ELF-1 (cell line): ENCODE results near the gene ANKRD52.
A peak's percentile ranks its signal among the peaks of the same experiment; 100 is the strongest.

Experiments used
- DNase-seq: peaks from one replicate; pipeline ENCODE4 v3.0.0-alpha.2; 2016; ENCODE audit warnings: low read depth, low spot score

The ANKRD52 gene

DNA sequence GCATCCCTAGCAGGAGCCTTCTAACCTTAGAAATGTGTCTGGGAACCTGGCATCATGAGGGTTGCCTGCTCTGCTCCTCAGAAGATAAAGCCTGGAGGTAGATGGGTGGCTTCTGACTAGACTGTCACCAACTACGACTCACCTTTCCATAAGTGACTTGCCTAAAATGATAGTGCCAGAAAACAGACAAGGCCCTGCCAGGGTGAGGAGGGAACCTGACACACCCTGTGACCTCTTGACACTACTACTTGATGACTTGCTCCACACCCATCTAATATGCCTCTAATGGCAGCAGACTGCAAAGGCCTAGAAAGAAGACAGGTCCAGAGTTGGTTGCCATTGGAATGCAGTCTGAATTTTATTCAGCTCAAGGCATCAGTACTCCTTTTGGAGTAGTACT lies 45.8 kb downstream of the ANKRD52 start:
- no peak for DNase-seq

DNA sequence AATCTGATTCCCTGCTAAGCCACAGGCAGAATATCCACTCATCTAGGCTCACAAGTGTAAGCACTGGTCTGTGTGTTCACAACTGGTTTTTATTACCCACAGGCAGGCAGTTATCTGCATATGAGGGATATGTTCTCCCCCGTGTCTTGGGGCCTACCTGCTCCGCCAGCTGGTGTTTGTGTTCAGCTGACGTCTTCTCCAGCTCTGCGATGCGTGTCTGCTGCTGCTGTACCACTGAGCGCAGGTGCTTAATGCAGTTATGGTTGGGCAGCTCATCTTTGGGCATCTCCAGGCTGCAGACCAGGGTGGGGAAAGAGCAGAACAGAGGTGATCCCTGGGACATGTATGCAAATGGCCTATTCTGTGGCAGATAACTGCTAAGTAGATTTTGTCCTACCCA lies 50.2 kb downstream of the ANKRD52 start:
- DNase-seq: no peak

DNA sequence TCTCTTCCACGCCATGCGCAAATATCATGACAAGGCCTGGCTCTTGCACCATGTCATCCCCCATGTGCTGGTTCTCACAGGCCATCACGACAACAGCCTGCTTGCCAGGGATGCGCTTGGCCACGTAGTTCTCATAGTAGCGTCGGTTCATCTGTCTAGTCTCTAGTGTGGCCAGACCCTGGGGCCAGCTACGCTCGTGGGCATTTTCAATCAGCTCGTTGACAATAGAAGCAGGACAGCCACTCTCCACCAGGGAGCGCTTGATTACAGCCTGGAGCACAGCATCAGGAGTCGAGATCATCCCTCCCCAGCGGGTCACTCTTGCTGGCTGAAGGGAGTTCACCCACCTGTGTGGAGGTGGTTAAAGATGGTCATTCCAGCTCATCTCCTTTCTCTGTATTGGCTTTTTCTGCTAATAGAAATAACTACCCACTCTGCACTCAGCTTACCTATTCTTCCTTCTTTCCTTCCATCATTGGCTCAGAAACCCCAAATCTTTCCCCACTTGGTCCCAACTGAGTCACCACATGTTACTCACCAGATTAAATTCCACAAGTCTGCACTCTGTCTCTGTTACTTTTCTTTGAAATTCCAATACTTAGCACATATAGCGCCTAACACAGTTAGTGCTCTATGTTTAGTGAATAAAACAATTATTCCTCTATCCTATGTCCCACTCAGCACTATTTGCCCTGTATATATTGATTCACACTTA lies 51.6 kb downstream of the ANKRD52 start:
- peak; percentile 83 for DNase-seq

DNA sequence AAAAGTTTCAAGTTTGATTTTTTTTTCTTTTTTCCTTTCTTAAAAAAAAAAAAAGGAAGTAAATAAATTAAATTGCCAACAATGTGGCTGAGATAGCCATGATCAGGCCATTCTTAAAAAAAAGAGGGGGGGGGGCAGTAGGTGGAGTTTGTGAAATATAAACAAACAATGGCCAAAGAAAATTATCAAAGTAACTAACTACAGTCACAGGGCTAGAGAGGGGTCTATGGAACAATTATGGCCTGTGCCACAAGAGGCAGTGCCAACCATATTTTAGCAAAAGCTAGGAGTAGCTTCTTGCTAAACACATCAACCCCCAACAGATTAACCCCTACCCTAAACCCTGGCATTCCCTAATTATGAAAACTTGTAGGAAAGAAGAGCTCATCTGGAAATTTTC lies 52.7 kb downstream of the ANKRD52 start:
- DNase-seq: no peak

DNA sequence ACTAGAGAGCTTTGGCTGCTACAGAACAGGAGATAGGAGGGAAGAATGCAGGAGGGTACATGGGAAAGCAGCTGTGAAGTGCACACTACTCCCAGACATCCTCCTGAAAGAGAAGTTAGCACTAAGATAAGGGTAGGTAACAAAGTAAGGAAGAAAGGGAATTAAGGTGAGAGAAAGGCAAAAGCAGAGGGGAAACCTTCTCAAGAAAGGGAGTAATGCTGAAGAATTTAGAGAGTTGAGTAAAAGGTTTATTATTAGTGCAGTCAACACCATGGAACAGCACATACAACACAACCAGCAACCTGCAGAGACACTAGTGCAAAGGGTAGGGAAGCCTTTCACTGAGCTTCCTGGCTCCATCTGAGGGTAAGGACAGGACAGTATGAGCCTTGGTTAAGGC lies 53.9 kb downstream of the ANKRD52 start:
- DNase-seq: no peak

DNA sequence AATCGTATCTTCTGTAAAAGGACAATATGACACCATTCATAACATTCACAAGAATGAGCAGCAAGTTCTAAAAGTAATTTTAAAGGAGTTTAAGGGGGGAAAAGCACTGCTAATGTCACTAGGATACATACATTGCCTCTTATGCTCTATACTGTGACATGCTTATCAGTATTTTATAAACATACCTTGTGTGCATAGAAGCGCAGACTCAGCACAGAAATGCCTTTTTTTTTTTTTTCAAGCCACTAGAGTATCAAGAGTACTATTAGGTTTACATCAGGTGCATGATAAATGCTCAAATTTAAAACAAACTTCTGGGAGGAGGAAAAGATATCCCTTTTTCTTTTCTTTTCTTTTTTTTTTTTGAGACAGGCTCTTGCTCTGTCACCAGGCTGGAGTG lies 55.3 kb downstream of the ANKRD52 start:
- no peak for DNase-seq

DNA sequence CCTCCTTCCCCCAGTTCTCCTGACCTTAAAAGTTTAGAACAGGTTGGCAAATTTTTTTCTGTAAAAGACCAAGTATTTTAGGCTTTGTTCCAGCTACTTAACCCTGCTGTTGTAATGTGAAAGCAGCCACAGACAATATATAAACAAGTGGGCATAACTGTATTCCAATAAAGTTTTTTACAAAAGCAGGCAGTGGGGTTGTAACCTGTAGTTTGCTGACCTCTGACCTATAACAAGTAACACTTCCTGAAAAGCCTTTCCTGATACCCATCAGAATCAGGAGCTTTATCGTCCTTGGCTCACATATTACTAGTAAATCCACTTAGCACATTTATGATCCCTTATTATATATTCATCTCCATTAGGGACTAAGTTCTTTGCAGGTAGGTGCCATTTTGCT lies 55.8 kb downstream of the ANKRD52 start:
- no peak for DNase-seq

DNA sequence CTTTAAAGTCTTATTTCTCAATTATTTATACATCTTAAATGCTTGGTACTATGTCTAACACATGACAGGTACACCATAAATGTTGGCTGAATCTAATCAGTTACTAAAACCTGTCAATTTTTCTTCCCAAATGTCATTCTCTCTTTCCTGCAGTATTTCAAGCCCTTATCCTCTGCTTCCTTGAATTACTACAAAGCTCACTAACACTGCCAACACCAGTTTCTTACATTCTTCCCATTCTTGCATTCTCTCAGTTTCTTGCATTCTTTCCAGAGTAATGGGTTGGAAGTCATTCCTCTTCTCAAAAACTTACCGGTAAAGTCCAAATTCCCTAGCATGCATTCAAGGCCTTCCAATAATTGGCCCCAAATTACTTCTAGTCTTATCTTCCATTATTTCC lies 59.3 kb downstream of the ANKRD52 start:
- DNase-seq: no peak

DNA sequence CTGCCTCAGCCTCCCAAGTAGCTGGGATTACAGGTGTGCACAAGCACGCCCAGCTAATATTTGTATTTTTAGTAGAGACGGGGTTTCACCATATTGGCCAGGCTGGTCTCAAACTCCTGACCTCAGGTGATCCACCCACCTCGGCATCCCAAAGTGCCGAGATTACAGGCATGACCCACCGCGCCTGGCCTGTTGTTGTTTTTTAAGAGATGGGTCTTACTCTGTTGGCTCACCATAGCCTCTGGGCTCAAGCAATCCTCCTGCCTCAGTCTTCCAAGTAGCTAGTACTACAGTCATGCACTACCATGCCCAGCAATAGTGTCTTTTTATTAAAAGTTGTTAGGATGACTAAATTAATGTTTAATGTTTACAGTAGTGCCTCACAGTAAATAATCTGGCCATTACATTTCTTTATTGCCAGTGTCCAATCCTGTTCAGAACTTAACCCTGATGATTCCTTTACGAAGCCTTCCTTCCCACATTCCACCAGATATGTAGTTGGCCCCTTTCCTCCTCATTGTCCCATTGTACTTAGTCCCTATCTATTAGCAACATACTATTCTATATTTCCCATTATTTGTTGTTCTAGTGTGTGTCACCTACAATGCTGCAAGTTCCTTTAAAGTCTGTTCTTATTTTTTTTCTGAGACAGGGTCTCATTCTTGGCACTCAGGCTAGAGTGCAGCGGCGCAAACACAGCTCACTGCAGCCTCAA lies 60.1 kb downstream of the ANKRD52 start:
- no peak for DNase-seq

DNA sequence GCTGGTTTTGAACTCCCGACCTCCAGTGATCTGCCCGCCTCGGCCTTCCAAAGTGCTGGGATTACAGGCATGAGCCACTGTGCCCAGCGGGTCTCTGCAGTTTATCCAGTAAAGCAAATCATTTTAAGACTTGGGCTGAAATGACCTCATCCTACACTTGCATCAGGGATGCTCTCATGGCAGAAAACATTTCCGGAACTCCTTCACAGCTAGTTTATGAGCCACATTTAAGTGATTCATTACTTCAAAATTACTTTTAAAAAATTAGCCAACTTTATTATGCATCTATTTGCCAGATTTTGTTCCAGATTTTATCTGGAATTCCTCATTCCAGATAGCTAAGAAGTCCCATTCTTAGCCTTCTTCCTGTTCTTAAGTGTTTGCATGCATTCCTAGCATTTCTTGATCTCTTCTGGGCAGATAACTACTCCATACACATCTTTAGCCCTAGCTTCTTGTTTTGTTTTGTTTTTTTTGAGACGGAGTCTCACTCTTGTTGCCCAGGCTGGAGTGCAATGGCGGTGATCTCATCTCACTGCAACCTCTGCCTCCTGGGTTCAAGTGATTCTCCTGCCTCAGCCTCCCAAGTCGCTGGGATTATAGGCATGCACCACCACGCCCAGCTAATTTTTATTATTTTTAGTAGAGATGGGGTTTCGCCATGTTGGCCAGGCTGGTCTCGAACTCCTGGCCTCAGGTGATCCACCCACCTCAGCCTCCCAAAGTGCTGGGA lies 61.2 kb downstream of the ANKRD52 start:
- DNase-seq: peak; percentile 43

DNA sequence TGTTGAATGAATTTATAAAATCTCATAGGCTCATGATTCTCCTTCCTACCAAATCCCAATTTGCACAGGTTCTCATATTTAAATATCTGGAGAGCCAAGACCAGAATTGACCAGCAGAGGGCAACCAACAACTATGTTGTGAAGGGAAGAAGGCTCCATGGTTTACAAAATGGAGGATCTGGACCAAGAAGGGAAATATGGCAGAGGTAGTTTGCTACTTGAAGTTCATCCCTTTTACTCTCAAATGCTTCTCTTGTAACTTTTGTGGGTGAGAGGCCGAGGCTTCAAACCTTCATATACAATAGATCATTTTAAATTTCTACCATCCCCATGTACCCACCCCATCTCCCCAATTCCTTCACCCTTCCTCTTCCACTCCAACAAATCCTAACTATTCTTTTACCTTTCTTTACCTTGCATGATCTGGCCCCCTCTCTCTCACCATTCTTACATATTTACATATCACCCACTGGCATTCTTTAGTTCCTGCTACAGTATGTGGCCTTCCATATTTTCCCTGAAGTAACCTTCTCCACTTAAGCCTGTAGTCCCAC lies 65.1 kb downstream of the ANKRD52 start:
- DNase-seq: peak; percentile 53

DNA sequence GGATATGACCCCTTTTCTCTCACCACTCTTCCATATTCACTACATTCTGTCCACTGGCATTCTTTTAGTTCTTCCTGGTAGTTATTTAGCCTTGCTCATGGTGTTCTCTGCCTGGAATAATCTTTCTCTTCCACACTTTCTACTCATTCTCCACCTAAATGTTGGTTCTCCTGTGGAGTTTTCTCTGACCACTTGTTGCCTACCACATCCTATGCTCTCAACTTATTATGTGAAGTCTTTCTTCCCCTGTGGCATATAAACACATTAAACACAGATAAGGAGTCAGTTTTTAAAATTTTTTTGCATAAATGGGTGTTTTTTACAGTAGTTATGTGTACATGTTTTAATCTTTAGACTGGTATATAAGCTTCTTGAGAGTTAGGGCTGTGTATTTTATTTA lies 65.6 kb downstream of the ANKRD52 start:
- no peak for DNase-seq

DNA sequence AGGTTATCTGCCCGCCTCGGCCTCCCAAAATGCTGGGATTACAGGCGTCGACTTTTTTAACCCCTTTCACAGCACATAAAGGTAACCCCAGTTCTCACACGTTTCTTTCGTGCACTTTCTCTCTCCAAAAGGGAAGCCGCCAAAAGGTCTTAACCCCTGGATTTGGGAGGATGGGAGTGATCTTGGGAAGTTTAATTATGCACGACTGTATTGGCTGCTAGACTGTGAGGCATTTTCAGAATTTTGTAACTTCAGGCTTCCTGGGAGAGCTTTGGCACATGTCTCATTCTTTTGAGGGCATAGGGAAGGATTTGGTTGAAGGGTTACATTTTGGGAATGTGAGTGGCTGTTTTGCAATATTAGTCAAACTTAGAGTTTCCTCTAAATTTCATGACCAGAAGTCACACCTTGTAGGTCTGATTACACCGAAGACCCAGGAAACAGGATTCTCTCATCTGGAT lies 67.5 kb downstream of the ANKRD52 start:
- DNase-seq: no peak

DNA sequence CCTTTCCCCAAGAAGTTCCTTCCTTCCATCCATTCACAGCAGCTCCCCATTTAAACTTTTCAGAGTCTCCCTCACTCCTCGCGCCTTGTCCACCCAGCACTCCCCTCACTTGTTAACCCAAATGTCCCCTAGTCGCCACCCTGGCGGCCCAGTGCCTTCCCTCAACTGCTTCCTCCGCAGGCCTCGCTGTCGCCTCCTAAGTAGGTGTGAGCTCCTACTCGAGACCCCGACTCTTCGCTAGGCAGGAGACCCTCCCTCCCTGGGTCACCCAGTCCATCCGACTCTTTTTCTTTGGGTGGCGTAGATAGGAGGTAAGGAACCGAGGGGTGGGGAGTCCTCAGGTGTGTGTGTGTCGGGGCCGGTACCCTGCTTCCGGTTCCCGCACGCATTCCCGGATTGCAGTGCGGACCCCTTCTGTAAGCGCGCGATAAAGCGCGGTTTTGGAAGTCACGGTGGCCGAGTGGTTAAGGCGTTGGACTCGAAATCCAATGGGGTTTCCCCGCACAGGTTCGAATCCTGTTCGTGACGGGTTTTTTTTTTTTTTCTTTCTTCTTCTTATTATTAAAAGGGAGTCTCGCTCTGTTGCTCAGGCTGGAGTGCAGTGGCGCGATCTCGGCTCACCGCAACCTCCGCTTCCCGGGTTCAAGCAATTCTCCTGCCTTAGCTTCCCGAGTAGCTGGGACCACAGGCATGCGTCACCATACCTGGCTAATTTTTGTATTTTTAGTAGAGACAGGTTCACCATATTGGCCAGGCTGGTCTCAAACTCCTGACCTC lies 68.1 kb downstream of the ANKRD52 start:
- DNase-seq: peak; percentile 97

DNA sequence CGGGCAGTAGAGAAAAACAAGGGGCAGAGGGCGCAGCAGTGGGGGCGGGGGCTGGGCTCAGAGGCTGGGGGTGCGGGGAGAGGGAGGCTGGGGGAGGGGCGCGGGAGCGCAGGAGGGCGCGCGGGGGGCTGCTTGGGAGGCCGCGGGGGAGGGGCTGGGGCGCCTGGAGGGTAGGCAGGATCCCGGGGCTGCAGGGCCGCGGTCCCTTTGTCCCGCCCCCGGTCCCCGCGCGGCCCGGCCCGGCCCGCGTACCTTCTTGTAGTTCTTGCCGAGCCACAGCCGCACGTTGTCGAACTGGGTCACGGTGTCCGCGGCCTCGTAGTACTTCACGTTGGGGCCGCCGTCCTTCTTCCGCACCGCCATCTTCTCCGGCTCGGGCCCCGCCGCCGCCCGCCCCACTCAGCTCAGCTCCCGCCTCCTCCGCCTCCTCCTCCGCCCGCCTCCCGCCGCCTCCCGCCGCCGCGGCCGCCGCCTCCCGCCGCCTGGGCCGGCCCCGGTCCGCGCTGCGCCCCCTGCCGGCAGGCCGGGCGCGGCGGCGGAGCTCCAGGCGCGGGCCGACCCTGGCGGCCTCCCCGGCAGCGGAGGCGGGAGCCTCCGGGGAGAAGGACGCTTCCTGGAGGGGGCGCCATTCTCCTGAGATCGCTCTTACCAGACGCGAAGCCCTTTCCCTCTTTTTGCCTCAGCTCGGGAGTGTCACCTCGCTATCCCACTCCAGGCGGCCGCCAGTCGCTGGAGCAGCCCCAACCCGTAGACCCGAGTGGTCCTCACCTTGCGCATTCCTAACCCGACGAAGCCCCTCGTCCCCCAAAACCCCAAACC lies 68.9 kb downstream of the ANKRD52 start, which contains the start of gene SMARCC2:
TSS of gene SMARCC2 (minus strand) at position 385 of the 819 bp plus-strand sequence. CDS start at position 363, 22 bp downstream.
- DNase-seq: peak; percentile 96

DNA sequence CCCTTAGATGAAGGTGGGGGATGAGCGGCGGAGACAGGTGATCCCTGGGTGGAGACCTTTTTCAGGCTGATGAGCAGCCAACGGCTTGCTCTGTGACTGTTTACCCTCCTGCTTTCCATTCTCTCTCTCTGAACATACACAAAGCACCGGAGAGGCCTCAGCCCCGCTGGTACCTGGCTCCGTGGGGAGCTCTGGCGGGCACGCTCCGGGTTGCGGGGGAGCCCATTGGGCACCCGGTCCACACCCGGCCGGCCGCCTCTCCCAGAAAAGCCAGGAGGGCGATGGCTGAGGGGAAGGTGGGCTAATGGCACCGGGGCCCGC lies 69.4 kb downstream of the ANKRD52 start:
- DNase-seq: peak; percentile 38

DNA sequence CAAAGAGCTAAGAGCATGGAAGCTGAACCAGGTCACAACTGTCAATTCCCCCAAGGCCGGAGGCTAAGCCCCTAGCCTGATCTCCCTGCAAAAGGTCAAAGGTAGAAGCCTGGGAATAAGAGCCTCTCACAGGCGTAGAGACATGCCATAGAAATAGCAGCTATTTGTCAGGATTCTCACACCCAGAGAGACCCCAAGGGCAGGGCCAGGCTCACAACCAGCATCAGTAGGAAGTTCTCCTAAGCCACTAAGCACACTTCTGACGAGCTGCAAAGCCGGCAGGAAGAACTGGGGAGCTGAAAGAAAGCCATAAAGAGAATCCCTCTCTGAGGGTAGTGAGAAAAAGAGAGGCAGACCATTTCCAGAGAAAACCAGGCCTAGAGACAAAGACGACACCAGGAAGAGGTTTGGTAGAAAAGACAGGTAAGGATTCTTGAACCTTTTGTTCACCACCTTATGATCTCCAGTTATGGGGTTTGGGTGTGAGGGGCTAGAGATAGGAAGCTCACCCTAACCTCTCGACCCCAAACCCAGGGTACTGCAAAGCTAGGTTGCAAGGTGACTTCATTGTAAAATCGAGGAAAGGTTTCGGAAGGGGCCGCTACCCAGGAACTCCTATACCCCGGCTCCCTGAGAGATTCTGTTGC lies 69.9 kb downstream of the ANKRD52 start:
- DNase-seq: peak; percentile 79
